Activated CD4-positive, alpha-beta memory T cell treated with anti-CD3 and anti-CD28 coated beads, Interleukin-2, amount 10 ng/mL, durations not matched to agents 7 days and 5 days (primary cell): ENCODE results near the gene GABRE. TPM values are rescaled to one million over a fixed set of nuclear protein-coding genes. Genes with fewer than 3 reads are reported as not detected.
"Not testable (repeated sequence)": the region's sequence is repeated elsewhere in the genome, so short reads cannot be mapped to it uniquely, and the experiment has no call there.

Experiments used
- CTCF ChIA-PET: fragments of 350-600 bp; sonication (Branson Sonifier 250); formaldehyde crosslinking; loops from one replicate; lab custom pipeline; 2021; ENCODE audit warnings: antibody characterized with exemption, inconsistent platforms; lab: Charles Lee
- POLR2A ChIA-PET: fragments of 350-600 bp; sonication (Branson Sonifier 250); formaldehyde crosslinking; loops from one replicate; lab custom pipeline; 2021; ENCODE audit warnings: antibody characterized with exemption; lab: Charles Lee
- DNase-seq: peaks from one replicate; pipeline ENCODE4 v3.0.0-alpha.2; 2020
- H3K27ac Mint-ChIP-seq: one replicate; pipeline ENCODE4 v1.8.0; 2021; ENCODE audit warnings: mild to moderate bottlenecking, mixed read lengths
- H3K27me3 Mint-ChIP-seq: one replicate; pipeline ENCODE4 v1.8.0; 2021; ENCODE audit warnings: mixed read lengths
- H3K36me3 Mint-ChIP-seq: one replicate; pipeline ENCODE4 v1.8.0; 2021; ENCODE audit warnings: low read depth, mixed read lengths
- H3K4me1 Mint-ChIP-seq: one replicate; pipeline ENCODE4 v1.8.0; 2021; ENCODE audit warnings: mixed read lengths
- H3K4me3 Mint-ChIP-seq: one replicate; pipeline ENCODE4 v1.8.0; 2021; ENCODE audit warnings: mild to moderate bottlenecking, mixed read lengths
- H3K9me3 Mint-ChIP-seq: one replicate; pipeline ENCODE4 v1.8.0; 2021; ENCODE audit warnings: mixed read lengths
- total RNA-seq, 2 experiments: library from RNA; stranded (reverse); gene quantifications; one replicate each; pipeline ENCODE4 v1.2.3, GENCODE V29; 2021

Gene GABRE
- total RNA-seq, 2 experiments from 2014 or later, result not detected

- H3K27ac Mint-ChIP-seq, result no peak overlapping the region
- ChIA-PET CTCF (no interaction called here), POLR2A (no interaction called here)
- no peaks in the 10 kb centered on the region for H3K27me3 Mint-ChIP-seq
- no peaks in the 10 kb centered on the region for H3K9me3 Mint-ChIP-seq
- H3K36me3 Mint-ChIP-seq, result no peaks in the 10 kb centered on the region
- no peak for DNase-seq
- H3K4me1 Mint-ChIP-seq, result no peaks in the 10 kb centered on the region
- H3K4me3 Mint-ChIP-seq, result no peak overlapping the region
Measured at GRCh38 chrX:151938172-151938571, 36.3 kb downstream of the GABRE start.

GRCh38 chrX:151935358-151935757 lies 39.1 kb downstream of the GABRE start:
- Mint-ChIP-seq H3K27me3 (no peaks in the 10 kb centered on the region), H3K9me3 (no peaks in the 10 kb centered on the region), H3K27ac (no peak overlapping the region), H3K4me1 (no peaks in the 10 kb centered on the region), H3K4me3 (no peak overlapping the region), H3K36me3 (no peaks in the 10 kb centered on the region)
- CTCF ChIA-PET, result no interaction called here
- POLR2A ChIA-PET, result no interaction called here
- no peak for DNase-seq

- Mint-ChIP-seq H3K27ac (no peak overlapping the region), H3K9me3 (no peaks in the 10 kb centered on the region), H3K4me3 (no peak overlapping the region), H3K4me1 (no peaks in the 10 kb centered on the region), H3K27me3 (no peaks in the 10 kb centered on the region), H3K36me3 (no peaks in the 10 kb centered on the region)
- DNase-seq, result no peak
- ChIA-PET CTCF (no interaction called here), POLR2A (no interaction called here)
Measured at GRCh38 chrX:151929126-151929525, 45.4 kb downstream of the GABRE start.

GRCh38 chrX:151923648-151924047 lies 50.8 kb downstream of the GABRE start:
- DNase-seq, result no peak
- Mint-ChIP-seq H3K4me3 (no peak overlapping the region), H3K9me3 (no peaks in the 10 kb centered on the region), H3K27me3 (no peaks in the 10 kb centered on the region), H3K4me1 (no peaks in the 10 kb centered on the region), H3K36me3 (no peaks in the 10 kb centered on the region), H3K27ac (no peak overlapping the region)
- CTCF ChIA-PET, result no interaction called here
- POLR2A ChIA-PET, result no interaction called here

GRCh38 chrX:151922692-151923091 lies 51.8 kb downstream of the GABRE start:
- no peaks in the 10 kb centered on the region for H3K4me1 Mint-ChIP-seq
- ChIA-PET CTCF (no interaction called here), POLR2A (no interaction called here)
- no peak for DNase-seq
- no peak overlapping the region for H3K27ac Mint-ChIP-seq
- H3K4me3 Mint-ChIP-seq, result no peak overlapping the region
- H3K9me3 Mint-ChIP-seq, result no peaks in the 10 kb centered on the region
- no peaks in the 10 kb centered on the region for H3K36me3 Mint-ChIP-seq
- H3K27me3 Mint-ChIP-seq, result no peaks in the 10 kb centered on the region

- ChIA-PET POLR2A (no interaction called here), CTCF (no interaction called here)
Measured at GRCh38 chrX:151921866-151922265, 52.6 kb downstream of the GABRE start.

GRCh38 chrX:151921292-151921691 lies 53.2 kb downstream of the GABRE start:
- CTCF ChIA-PET, result no interaction called here
- H3K9me3 Mint-ChIP-seq, result no peaks in the 10 kb centered on the region
- H3K27me3 Mint-ChIP-seq, result no peaks in the 10 kb centered on the region
- H3K27ac Mint-ChIP-seq, result no peak overlapping the region
- H3K4me1 Mint-ChIP-seq, result no peaks in the 10 kb centered on the region
- POLR2A ChIA-PET, result no interaction called here
- H3K36me3 Mint-ChIP-seq, result no peaks in the 10 kb centered on the region
- H3K4me3 Mint-ChIP-seq, result no peak overlapping the region
- DNase-seq, result no peak

More at GRCh38 chrX:151921866-151922265, 52.6 kb downstream of the GABRE start:
- no peak overlapping the region for H3K4me3 Mint-ChIP-seq
- H3K27ac Mint-ChIP-seq, result no peak overlapping the region
- no peak for DNase-seq
- no peaks in the 10 kb centered on the region for H3K4me1 Mint-ChIP-seq
- no peaks in the 10 kb centered on the region for H3K9me3 Mint-ChIP-seq
- H3K36me3 Mint-ChIP-seq, result no peaks in the 10 kb centered on the region
- H3K27me3 Mint-ChIP-seq, result no peaks in the 10 kb centered on the region

- Mint-ChIP-seq H3K36me3 (no peaks in the 10 kb centered on the region), H3K27me3 (no peaks in the 10 kb centered on the region), H3K4me3 (no peak overlapping the region), H3K27ac (no peak overlapping the region), H3K4me1 (no peaks in the 10 kb centered on the region), H3K9me3 (no peaks in the 10 kb centered on the region)
- ChIA-PET CTCF (no interaction called here), POLR2A (no interaction called here)
- no peak for DNase-seq
Measured at GRCh38 chrX:151920530-151920929, 53.9 kb downstream of the GABRE start.

- no peaks in the 10 kb centered on the region for H3K27me3 Mint-ChIP-seq
- ChIA-PET POLR2A (no interaction called here), CTCF (no interaction called here)
- no peak for DNase-seq
- H3K4me1 Mint-ChIP-seq, result no peaks in the 10 kb centered on the region
- H3K36me3 Mint-ChIP-seq, result no peaks in the 10 kb centered on the region
- no peak overlapping the region for H3K27ac Mint-ChIP-seq
- H3K4me3 Mint-ChIP-seq, result no peak overlapping the region
- no peaks in the 10 kb centered on the region for H3K9me3 Mint-ChIP-seq
Measured at GRCh38 chrX:151920101-151920500, 54.4 kb downstream of the GABRE start.

GRCh38 chrX:151919610-151920009 lies 54.9 kb downstream of the GABRE start:
- H3K4me3 Mint-ChIP-seq, result no peak overlapping the region
- ChIA-PET CTCF (no interaction called here), POLR2A (no interaction called here)
- no peaks in the 10 kb centered on the region for H3K9me3 Mint-ChIP-seq
- H3K27ac Mint-ChIP-seq, result no peak overlapping the region
- no peaks in the 10 kb centered on the region for H3K4me1 Mint-ChIP-seq
- no peaks in the 10 kb centered on the region for H3K36me3 Mint-ChIP-seq
- H3K27me3 Mint-ChIP-seq, result no peaks in the 10 kb centered on the region
- no peak for DNase-seq

GRCh38 chrX:151918736-151919135 lies 55.7 kb downstream of the GABRE start:
- H3K4me1 Mint-ChIP-seq, DNase-seq, H3K9me3 Mint-ChIP-seq, H3K27ac Mint-ChIP-seq, H3K36me3 Mint-ChIP-seq, CTCF ChIA-PET, H3K27me3 Mint-ChIP-seq, H3K4me3 Mint-ChIP-seq, POLR2A ChIA-PET: not testable (repeated sequence)

- no peaks in the 10 kb centered on the region for H3K4me1 Mint-ChIP-seq
- H3K4me3 Mint-ChIP-seq, result no peak within 1 kb of the TSS
- ChIA-PET POLR2A (no interaction called here), CTCF (no interaction called here)
- no peak within 1 kb of the TSS for H3K27ac Mint-ChIP-seq
- no peak for DNase-seq
- no peaks in the 10 kb centered on the region for H3K27me3 Mint-ChIP-seq
- H3K9me3 Mint-ChIP-seq, result no peaks in the 10 kb centered on the region
- no peaks in the 10 kb centered on the region for H3K36me3 Mint-ChIP-seq
Measured at GRCh38 chrX:151912780-151913179, 61.7 kb downstream of the GABRE start, which contains the start of gene MAGEA4. Gene MAGEA4, plus strand, starts transcription at chrX:151912889. Its CDS starts 10,776 bp downstream, at chrX:151923665.

GRCh38 chrX:151912221-151912620 lies 62.3 kb downstream of the GABRE start:
- ChIA-PET CTCF (no interaction called here), POLR2A (no interaction called here)
- Mint-ChIP-seq H3K9me3 (no peaks in the 10 kb centered on the region), H3K4me3 (no peak overlapping the region), H3K4me1 (no peaks in the 10 kb centered on the region), H3K27ac (no peak overlapping the region), H3K36me3 (no peaks in the 10 kb centered on the region), H3K27me3 (no peaks in the 10 kb centered on the region)
- no peak for DNase-seq

- no peaks in the 10 kb centered on the region for H3K4me1 Mint-ChIP-seq
- no peaks in the 10 kb centered on the region for H3K9me3 Mint-ChIP-seq
- ChIA-PET CTCF (no interaction called here), POLR2A (no interaction called here)
- no peaks in the 10 kb centered on the region for H3K36me3 Mint-ChIP-seq
- H3K27ac Mint-ChIP-seq, result no peak overlapping the region
- no peak overlapping the region for H3K4me3 Mint-ChIP-seq
- no peak for DNase-seq
- H3K27me3 Mint-ChIP-seq, result no peaks in the 10 kb centered on the region
Measured at GRCh38 chrX:151904989-151905388, 69.5 kb downstream of the GABRE start.
